ENCODE results near the gene ARG1.

The ARG1 gene

GRCh38 chr6:131586543-131586942 is 13.5 kb downstream of the ARG1 start:
- Histone ChIP-seq H3K36me3 (ENCODE audit: control insufficient read depth in 2 of 2, insufficient read depth in 2 of 2, low read length in 2 of 2) (peaks cover 24 to 45% of the 10 kb centered on the region in 2 donors), H3K27me3 (ENCODE audit: control insufficient read depth in 1 of 2, insufficient read depth in 2 of 2, low read length in 2 of 2) (no peaks in the 10 kb centered on the region), H3K27ac (ENCODE audit: low read length) (no peak overlapping the region), H3K4me1 (ENCODE audit: control insufficient read depth, insufficient read depth, low read length) (no peaks in the 10 kb centered on the region), H3K9me3 (ENCODE audit: control insufficient read depth in 2 of 2, low read length in 2 of 2) (no peaks in the 10 kb centered on the region), H3K9ac (ENCODE audit: low read length in 2 of 2) (no peak overlapping the region), H3K4me3 (ENCODE audit: low read length in 2 of 2) (no peak overlapping the region)

DNA sequence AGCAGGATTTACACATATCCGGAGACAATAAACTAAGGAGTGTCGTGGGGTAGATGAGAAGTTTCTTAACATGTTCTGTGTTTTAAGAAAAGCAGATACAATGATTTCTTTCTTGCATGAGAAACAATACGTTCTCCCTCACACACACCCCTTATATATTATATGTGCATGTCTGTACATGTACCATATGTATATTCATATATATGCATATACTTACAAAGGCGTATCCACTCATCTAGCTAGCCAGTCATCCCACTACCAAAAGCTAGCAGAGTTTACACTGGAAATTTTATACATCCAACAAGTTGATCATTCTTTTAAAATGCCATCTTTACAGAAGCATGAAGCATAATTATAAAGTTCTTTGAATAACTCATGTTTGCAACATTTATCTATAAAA is 14.9 kb downstream of the ARG1 start:
- H3K9me3 ChIP-seq (ENCODE audit: control insufficient read depth in 2 of 2, low read length in 2 of 2) = no peaks in the 10 kb centered on the region

GRCh38 chr6:131588643-131589042 is 15.6 kb downstream of the ARG1 start:
- H3K9me3 ChIP-seq (ENCODE audit: control insufficient read depth in 2 of 2, low read length in 2 of 2) = no peaks in the 10 kb centered on the region
- no peak overlapping the region for H3K4me3 ChIP-seq (ENCODE audit: low read length in 2 of 2)
- peaks cover 29 to 48% of the 10 kb centered on the region in 2 donors for H3K36me3 ChIP-seq (ENCODE audit: control insufficient read depth in 2 of 2, insufficient read depth in 2 of 2, low read length in 2 of 2)
- H3K27ac ChIP-seq (ENCODE audit: low read length) = no peak overlapping the region
- no peak overlapping the region for H3K9ac ChIP-seq (ENCODE audit: low read length in 2 of 2)
- H3K27me3 ChIP-seq (ENCODE audit: control insufficient read depth in 1 of 2, insufficient read depth in 2 of 2, low read length in 2 of 2) = no peaks in the 10 kb centered on the region
- H3K4me1 ChIP-seq (ENCODE audit: control insufficient read depth, insufficient read depth, low read length) = no peaks in the 10 kb centered on the region

More for the DNA sequence above, 14.9 kb downstream of the ARG1 start:
- Histone ChIP-seq H3K4me1 (ENCODE audit: control insufficient read depth, insufficient read depth, low read length) (no peaks in the 10 kb centered on the region), H3K36me3 (ENCODE audit: control insufficient read depth in 2 of 2, insufficient read depth in 2 of 2, low read length in 2 of 2) (peaks cover 26 to 49% of the 10 kb centered on the region in 2 donors), H3K27ac (ENCODE audit: low read length) (no peak overlapping the region), H3K9ac (ENCODE audit: low read length in 2 of 2) (no peak overlapping the region), H3K27me3 (ENCODE audit: control insufficient read depth in 1 of 2, insufficient read depth in 2 of 2, low read length in 2 of 2) (no peaks in the 10 kb centered on the region), H3K4me3 (ENCODE audit: low read length in 2 of 2) (no peak overlapping the region)

DNA sequence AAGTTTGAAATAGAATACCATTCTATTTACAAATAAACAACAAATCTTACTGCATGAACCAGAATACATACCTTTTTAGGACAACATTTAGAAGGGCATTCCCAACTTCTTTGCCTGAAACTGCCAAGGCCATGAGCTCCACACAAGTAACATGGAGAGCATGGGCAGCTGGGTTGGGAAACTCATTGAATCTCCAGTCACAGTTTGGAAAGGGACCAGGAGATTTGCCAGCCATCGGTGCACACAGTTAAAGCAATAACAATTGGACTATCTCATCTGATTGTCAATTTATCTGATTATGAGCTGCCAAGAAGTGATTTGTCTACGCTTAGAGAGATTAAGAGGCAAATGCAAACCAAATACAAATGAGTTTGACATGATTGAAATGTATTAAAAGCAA is 19.9 kb downstream of the ARG1 start:
- H3K4me3 ChIP-seq (ENCODE audit: low read length in 2 of 2) = no peak overlapping the region
- no peaks in the 10 kb centered on the region for H3K27me3 ChIP-seq (ENCODE audit: control insufficient read depth in 1 of 2, insufficient read depth in 2 of 2, low read length in 2 of 2)
- no peak overlapping the region for H3K27ac ChIP-seq (ENCODE audit: low read length)
- no peaks in the 10 kb centered on the region for H3K9me3 ChIP-seq (ENCODE audit: control insufficient read depth in 2 of 2, low read length in 2 of 2)
- no peak overlapping the region for H3K9ac ChIP-seq (ENCODE audit: low read length in 2 of 2)
- H3K4me1 ChIP-seq (ENCODE audit: control insufficient read depth, insufficient read depth, low read length) = no peaks in the 10 kb centered on the region
- H3K36me3 ChIP-seq (ENCODE audit: control insufficient read depth in 2 of 2, insufficient read depth in 2 of 2, low read length in 2 of 2) = peaks cover 32 to 56% of the 10 kb centered on the region in 2 donors

DNA sequence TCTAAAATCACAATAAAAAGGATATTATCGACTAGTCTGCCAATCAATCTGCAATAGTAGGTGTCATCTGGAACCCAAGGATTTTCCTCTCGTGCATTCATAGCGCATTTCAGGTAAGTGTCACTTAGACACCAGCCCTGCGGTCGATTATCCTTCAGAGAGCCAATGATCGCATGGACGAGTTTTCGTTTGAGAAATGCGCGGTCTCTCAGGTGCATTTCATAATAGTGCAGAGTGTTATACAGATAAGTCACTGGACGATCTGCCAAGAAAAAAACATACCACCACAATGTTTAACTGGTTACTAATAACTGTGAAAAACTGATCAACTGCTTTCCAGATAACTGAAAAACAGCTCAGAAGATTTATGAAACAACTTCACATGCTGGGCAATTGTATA is 21.0 kb downstream of the ARG1 start:
- Histone ChIP-seq H3K36me3 (ENCODE audit: control insufficient read depth in 2 of 2, insufficient read depth in 2 of 2, low read length in 2 of 2) (peaks cover 35 to 58% of the 10 kb centered on the region in 2 donors), H3K9me3 (ENCODE audit: control insufficient read depth in 2 of 2, low read length in 2 of 2) (no peaks in the 10 kb centered on the region)

DNA sequence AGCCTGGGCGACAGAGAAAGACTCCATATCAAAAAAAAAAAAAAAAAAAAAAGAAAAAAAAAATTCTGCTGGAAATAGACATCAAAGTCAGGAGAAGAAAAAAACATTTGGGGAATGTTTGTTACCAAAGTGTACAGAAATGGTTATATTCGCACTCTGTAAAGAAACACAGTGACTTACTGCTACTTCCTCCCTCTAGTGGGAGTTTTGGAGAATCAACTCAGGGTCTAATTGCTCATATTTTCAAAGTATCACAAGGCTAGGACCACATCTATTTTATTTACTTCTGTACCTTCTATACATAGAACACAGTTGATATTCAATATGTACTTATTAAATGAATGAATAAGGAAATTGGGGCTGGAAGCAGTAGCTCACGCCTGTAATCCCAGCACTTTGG is 24.4 kb downstream of the ARG1 start:
- H3K27me3 ChIP-seq (ENCODE audit: control insufficient read depth in 1 of 2, insufficient read depth in 2 of 2, low read length in 2 of 2) = no peaks in the 10 kb centered on the region
- no peaks in the 10 kb centered on the region for H3K4me1 ChIP-seq (ENCODE audit: control insufficient read depth, insufficient read depth, low read length)
- H3K9me3 ChIP-seq (ENCODE audit: control insufficient read depth in 2 of 2, low read length in 2 of 2) = no peaks in the 10 kb centered on the region
- no peak overlapping the region for H3K27ac ChIP-seq (ENCODE audit: low read length)
- peaks cover 45 to 62% of the 10 kb centered on the region in 2 donors for H3K36me3 ChIP-seq (ENCODE audit: control insufficient read depth in 2 of 2, insufficient read depth in 2 of 2, low read length in 2 of 2)
- no peak overlapping the region for H3K9ac ChIP-seq (ENCODE audit: low read length in 2 of 2)
- no peak overlapping the region for H3K4me3 ChIP-seq (ENCODE audit: low read length in 2 of 2)

More for the DNA sequence above, 21.0 kb downstream of the ARG1 start:
- Histone ChIP-seq H3K4me3 (ENCODE audit: low read length in 2 of 2) (no peak overlapping the region), H3K9ac (ENCODE audit: low read length in 2 of 2) (no peak overlapping the region), H3K4me1 (ENCODE audit: control insufficient read depth, insufficient read depth, low read length) (no peaks in the 10 kb centered on the region), H3K27me3 (ENCODE audit: control insufficient read depth in 1 of 2, insufficient read depth in 2 of 2, low read length in 2 of 2) (no peaks in the 10 kb centered on the region), H3K27ac (ENCODE audit: low read length) (no peak overlapping the region)

DNA sequence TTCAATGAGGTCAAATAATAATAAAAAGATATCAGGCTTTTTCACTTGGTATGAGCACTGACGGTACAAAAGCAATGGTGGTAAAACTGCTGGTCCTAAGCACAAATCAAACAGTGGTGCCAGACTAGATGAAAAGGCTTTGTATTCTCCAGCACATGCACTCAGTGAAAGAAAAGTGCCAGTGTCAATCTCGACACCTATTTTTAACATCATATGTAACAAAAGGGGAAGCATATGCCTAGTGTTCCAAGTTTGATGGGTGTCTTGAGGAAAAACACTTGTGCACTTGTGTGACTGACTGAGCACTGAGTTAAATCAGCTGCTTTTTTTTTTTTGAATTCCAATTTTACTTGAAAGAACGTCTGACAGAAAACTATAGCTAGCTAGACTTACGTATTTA is 27.7 kb downstream of the ARG1 start:
- Histone ChIP-seq H3K4me3 (ENCODE audit: low read length in 2 of 2) (no peak overlapping the region), H3K36me3 (ENCODE audit: control insufficient read depth in 2 of 2, insufficient read depth in 2 of 2, low read length in 2 of 2) (peaks cover 44 to 55% of the 10 kb centered on the region in 2 donors), H3K27ac (ENCODE audit: low read length) (no peak overlapping the region), H3K9ac (ENCODE audit: low read length in 2 of 2) (no peak overlapping the region), H3K4me1 (ENCODE audit: control insufficient read depth, insufficient read depth, low read length) (no peaks in the 10 kb centered on the region), H3K9me3 (ENCODE audit: control insufficient read depth in 2 of 2, low read length in 2 of 2) (no peaks in the 10 kb centered on the region), H3K27me3 (ENCODE audit: control insufficient read depth in 1 of 2, insufficient read depth in 2 of 2, low read length in 2 of 2) (no peaks in the 10 kb centered on the region)

- H3K9me3 ChIP-seq (ENCODE audit: control insufficient read depth in 2 of 2, low read length in 2 of 2) = no peaks in the 10 kb centered on the region
- no peaks in the 10 kb centered on the region for H3K4me1 ChIP-seq (ENCODE audit: control insufficient read depth, insufficient read depth, low read length)
- no peak overlapping the region for H3K9ac ChIP-seq (ENCODE audit: low read length in 2 of 2)
- no peak overlapping the region for H3K27ac ChIP-seq (ENCODE audit: low read length)
- H3K27me3 ChIP-seq (ENCODE audit: control insufficient read depth in 1 of 2, insufficient read depth in 2 of 2, low read length in 2 of 2) = no peaks in the 10 kb centered on the region
- peaks cover 50 to 53% of the 10 kb centered on the region in 2 donors for H3K36me3 ChIP-seq (ENCODE audit: control insufficient read depth in 2 of 2, insufficient read depth in 2 of 2, low read length in 2 of 2)
- H3K4me3 ChIP-seq (ENCODE audit: low read length in 2 of 2) = no peak overlapping the region
Measured at GRCh38 chr6:131602781-131603312, 29.8 kb downstream of the ARG1 start.

GRCh38 chr6:131613296-131613925 is 40.4 kb downstream of the ARG1 start:
- no peaks in the 10 kb centered on the region for H3K9me3 ChIP-seq (ENCODE audit: control insufficient read depth in 2 of 2, low read length in 2 of 2)
- H3K27me3 ChIP-seq (ENCODE audit: control insufficient read depth in 1 of 2, insufficient read depth in 2 of 2, low read length in 2 of 2) = no peaks in the 10 kb centered on the region
- H3K4me3 ChIP-seq (ENCODE audit: low read length in 2 of 2) = no peak overlapping the region
- no peaks in the 10 kb centered on the region for H3K4me1 ChIP-seq (ENCODE audit: control insufficient read depth, insufficient read depth, low read length)
- H3K36me3 ChIP-seq (ENCODE audit: control insufficient read depth in 2 of 2, insufficient read depth in 2 of 2, low read length in 2 of 2) = peaks cover 38 to 53% of the 10 kb centered on the region in 2 donors
- no peak overlapping the region for H3K9ac ChIP-seq (ENCODE audit: low read length in 2 of 2)
- H3K27ac ChIP-seq (ENCODE audit: low read length) = no peak overlapping the region

GRCh38 chr6:131615275-131615674 is 42.2 kb downstream of the ARG1 start:
- Histone ChIP-seq H3K27me3 (ENCODE audit: control insufficient read depth in 1 of 2, insufficient read depth in 2 of 2, low read length in 2 of 2) (no peaks in the 10 kb centered on the region), H3K9ac (ENCODE audit: low read length in 2 of 2) (no peak overlapping the region), H3K4me1 (ENCODE audit: control insufficient read depth, insufficient read depth, low read length) (no peaks in the 10 kb centered on the region), H3K4me3 (ENCODE audit: low read length in 2 of 2) (no peak overlapping the region), H3K36me3 (ENCODE audit: control insufficient read depth in 2 of 2, insufficient read depth in 2 of 2, low read length in 2 of 2) (peaks cover 37 to 49% of the 10 kb centered on the region in 2 donors), H3K27ac (ENCODE audit: low read length) (no peak overlapping the region), H3K9me3 (ENCODE audit: control insufficient read depth in 2 of 2, low read length in 2 of 2) (no peaks in the 10 kb centered on the region)

Measured in stomach smooth muscle (tissue), 2 donors.